GM12873 (cell line): ENCODE data around the gene NPIPB6.
"Not testable (repeated sequence)": the region's sequence is repeated elsewhere in the genome, so short reads cannot be mapped to it uniquely, and the experiment has no call there.

Source experiments
- CTCF ChIP-seq: IDR thresholded peaks from 2 replicates; pipeline ENCODE4 v1.5.1; 2012; ENCODE audit warnings: low read depth, mild to moderate bottlenecking, moderate library complexity, low read length, control low read depth; ENCODE audit not compliant: insufficient read depth; ENCODE audit errors: missing control alignments

NPIPB6 gene

GRCh38 chr16:28363408-28363807 lies at the start of gene NPIPB6:
Gene NPIPB6, minus strand, starts transcription at chr16:28363508. Its CDS starts 686 bp downstream, at chr16:28362822.
- TF ChIP-seq CTCF, result not testable (repeated sequence)

- TF ChIP-seq CTCF, result not testable (repeated sequence)
These were observed 40.1 kb upstream of the NPIPB6 start, which contains the start of gene EIF3CL for GRCh38 chr16:28403220-28404072. Gene EIF3CL, minus strand, starts transcription at chr16:28403841. Its CDS starts 223 bp downstream, at chr16:28403618.

- TF ChIP-seq CTCF, result peak; percentile 98
These were observed 36.3 kb downstream of the NPIPB6 start for GRCh38 chr16:28326881-28327610.

- no peak for TF ChIP-seq CTCF
These were observed 38.4 kb downstream of the NPIPB6 start for GRCh38 chr16:28324887-28325279.

GRCh38 chr16:28324235-28324886 lies 38.9 kb downstream of the NPIPB6 start:
- TF ChIP-seq CTCF, result no peak

GRCh38 chr16:28321700-28322411 lies 41.5 kb downstream of the NPIPB6 start:
- TF ChIP-seq CTCF, result peak; percentile 94
